AG20443 (cell line): ENCODE data around the gene SORCS3.
"Not testable (repeated sequence)": the region's sequence is repeated elsewhere in the genome, so short reads cannot be mapped to it uniquely, and the experiment has no call there.

Experiments
- DNase-seq: peaks from one replicate; pipeline ENCODE4 v3.0.0; 2012; ENCODE audit warnings: low spot score, mixed read lengths

The SORCS3 gene

DNA sequence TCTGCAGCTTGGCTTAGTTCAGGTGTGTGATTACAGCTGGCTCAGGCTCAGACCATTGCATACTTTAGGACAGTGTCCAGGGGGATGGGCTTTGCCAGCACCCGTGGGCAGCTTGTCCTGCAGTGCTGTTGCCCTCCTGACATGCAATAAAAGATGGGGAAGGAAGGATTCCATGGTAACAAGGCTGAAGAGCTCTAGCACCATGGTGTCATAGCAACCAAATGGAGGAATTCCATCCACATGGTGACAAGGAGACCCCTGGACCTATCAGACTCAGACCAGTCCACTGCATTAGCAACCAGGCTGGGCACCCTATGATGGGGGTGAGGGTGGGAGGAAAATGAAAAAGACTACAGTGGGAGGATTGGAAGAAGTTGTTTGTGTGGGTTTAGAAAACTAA, 49.9 kb downstream of the SORCS3 start:
- DNase-seq, result no peak

GRCh38 chr10:104694074-104694473, 53.0 kb downstream of the SORCS3 start:
- no peak for DNase-seq

- not testable (repeated sequence) for DNase-seq
Observed at GRCh38 chr10:104703262-104703661, 62.2 kb downstream of the SORCS3 start.

GRCh38 chr10:104706886-104707285, 65.8 kb downstream of the SORCS3 start:
- DNase-seq, result no peak

- DNase-seq, result no peak
Observed at GRCh38 chr10:104707602-104708459, 66.7 kb downstream of the SORCS3 start.

DNA sequence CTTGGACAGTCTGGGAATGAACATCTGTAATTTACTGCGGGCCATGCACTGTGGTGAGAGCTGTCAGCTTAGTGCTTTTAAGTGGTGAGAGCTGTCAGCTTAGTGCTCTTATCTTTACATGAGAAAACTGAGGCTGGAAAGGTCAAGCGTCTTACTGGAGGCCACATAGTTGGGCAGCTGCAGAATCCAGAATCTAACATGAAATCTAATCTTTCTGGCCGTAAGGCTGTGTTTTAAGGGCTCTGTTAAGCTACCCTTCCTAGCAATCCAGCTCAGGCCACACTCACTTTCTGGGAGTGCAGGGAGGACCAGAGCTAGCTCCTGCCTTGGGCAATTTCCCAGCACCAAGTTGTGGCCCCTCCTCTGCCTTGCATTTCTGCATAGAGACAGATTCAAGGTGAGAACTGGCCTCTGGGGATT, 70.2 kb downstream of the SORCS3 start:
- DNase-seq, result no peak

DNA sequence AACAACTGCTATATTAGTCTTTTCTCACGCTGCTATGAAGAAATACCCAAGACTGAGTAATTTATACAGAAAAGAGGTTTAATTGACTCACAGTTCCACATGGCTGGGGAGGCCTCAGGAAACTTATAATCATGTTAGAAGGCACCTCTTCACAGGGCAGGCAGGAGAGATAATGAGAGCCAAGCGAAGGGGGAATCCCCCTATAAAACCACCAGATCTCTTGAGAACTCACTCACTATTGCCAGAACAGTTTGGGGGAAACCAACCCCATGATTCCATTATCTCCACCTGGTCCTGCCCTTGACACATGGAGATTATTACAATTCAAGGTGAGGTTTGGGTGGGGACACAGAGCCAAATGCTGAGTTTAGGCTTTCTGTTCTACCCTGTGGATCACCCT, 89.5 kb downstream of the SORCS3 start:
- DNase-seq, result not testable (repeated sequence)

GRCh38 chr10:104731192-104731591, 90.1 kb downstream of the SORCS3 start:
- DNase-seq, result no peak

DNA sequence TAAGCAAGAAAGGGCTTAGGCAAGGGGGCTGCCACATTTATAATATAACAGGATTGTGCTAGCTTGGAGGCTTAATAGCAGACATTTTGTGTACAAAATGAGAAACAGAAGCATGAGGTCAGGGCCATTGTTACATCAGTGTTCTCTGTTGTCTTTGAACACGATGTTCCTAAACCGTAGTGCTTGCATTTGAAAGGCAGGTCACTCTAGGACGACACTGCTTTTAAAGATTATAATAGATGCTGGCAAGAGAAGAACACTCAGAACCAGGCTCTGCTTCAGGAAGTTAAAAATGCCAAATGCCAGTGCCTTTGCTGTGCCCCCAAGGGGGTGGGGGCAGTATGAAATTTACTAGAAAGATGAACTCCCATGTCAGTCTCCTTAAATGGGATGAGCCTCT, 91.1 kb downstream of the SORCS3 start:
- no peak for DNase-seq

DNA sequence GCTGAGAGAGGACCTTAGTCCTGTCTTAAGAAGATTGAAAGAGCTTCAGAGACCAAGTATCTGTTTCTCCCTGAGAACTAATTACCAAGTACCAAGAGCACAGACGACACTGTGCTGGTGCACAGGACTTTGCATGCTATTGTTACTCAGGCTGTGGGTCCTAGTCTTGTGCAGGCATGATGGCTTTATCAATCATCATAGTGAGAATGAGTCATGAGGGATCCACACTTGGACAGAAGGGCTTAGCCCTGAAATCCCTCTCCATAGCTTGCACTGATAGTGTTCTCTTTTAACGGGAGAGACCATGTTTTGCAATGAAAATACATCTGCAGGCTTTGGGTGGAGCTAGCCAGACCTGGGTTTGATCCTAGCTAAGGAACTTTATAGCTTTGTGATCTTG, 93.3 kb downstream of the SORCS3 start:
- DNase-seq, result no peak

GRCh38 chr10:104735036-104735756, 94.1 kb downstream of the SORCS3 start:
- no peak for DNase-seq

- DNase-seq, result no peak
Observed at GRCh38 chr10:104735757-104736391, 94.8 kb downstream of the SORCS3 start.

DNA sequence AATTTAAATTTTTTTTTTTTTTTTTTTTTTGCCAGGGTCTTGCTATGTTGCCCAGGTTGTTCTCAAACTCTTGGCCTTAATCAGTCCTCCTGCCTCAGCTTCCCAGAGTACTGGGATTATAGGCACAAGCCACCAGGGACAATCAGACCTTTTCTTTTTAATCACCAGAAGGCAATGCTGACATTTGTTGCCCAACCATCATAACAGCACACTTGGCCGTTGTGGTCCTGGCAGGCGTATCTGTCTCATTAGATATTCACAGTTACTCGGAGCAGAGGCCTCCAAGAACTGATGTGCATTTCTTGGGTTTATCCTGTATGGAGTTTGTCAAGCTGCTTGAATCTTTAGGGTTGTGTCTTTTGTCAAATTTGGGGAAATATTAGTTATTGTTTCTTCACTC, 100.0 kb downstream of the SORCS3 start:
- no peak for DNase-seq

- no peak for DNase-seq
Observed at GRCh38 chr10:104744052-104744451, 103.0 kb downstream of the SORCS3 start.

DNA sequence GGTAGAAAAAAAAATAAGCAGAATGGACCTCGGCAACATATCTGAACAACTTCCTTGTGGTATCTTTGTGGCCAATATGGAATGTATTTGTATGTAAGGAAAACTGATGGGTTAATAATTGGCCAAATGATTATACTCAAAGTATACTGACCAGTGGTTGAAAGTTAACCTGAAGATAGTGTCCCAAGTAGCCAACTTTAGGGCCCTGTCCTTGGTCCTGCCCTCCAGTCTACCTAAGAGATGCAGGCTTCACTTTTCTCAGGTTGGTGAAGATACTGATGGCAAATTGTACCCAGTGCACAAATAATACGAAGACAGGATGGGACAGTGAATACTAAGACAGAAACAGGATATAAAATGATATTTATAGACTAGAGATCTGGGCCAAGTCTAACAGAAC, 109.2 kb downstream of the SORCS3 start:
- no peak for DNase-seq

- DNase-seq, result no peak
Observed at GRCh38 chr10:104762793-104763192, 121.7 kb downstream of the SORCS3 start.

- DNase-seq, result no peak
Observed at GRCh38 chr10:104766341-104766740, 125.3 kb downstream of the SORCS3 start.

DNA sequence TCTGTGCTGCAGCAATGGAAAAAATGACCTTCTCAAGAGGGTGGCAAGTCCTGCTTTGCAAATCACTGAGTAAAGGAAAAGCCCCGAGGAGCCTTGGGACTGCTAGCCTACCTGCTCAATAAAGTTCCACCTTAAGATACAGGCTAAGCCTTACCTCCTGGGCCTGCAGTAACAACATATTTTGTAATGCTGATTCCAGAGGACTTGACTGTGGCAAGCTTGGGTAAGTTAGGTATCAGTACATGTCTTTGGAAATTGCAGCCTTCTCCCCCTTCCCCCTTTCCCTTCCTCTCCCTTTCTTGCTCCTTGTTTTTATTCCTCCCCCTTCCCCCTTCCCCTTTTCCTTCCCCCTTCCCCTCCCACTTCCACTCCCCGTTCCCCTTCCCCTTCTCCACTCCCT, 126.2 kb downstream of the SORCS3 start:
- DNase-seq, result no peak

- no peak for DNase-seq
Observed at GRCh38 chr10:104767745-104768144, 126.7 kb downstream of the SORCS3 start.

DNA sequence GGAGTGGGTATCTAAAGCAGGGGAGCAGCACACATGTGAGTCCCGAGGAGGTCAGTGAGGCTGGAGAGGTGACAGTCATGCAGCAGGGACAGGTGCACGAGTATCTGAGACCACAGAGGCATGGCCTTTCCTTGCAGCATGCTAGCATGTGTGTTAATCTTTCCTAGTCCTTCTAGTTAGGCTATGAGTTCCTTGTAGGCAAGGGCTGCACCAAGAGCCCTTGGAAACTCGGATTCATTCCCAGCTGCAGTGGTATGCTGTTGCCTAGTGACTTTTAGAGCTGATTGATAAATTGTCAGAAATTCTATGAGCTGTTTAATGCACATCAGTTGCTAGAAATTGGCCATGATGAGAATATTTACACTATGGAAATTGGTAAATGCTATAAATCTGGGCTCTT, 132.0 kb downstream of the SORCS3 start:
- DNase-seq, result no peak

- no peak for DNase-seq
Observed at GRCh38 chr10:104774234-104774633, 133.1 kb downstream of the SORCS3 start.

- DNase-seq, result no peak
Observed at GRCh38 chr10:104777086-104777799, 136.2 kb downstream of the SORCS3 start.
